ENCODE results near the gene ZNF518B. TPM values are rescaled to one million over a fixed set of nuclear protein-coding genes. Genes with fewer than 3 reads are reported as not detected.

ZNF518B gene
- polyA plus RNA-seq: 31.2 and 38.2 TPM in 2 replicates
- polyA minus RNA-seq: 96.7 and 111 TPM in 2 replicates

GRCh38 chr4:10457255-10457801 is at the start of gene ZNF518B:
ZNF518B (minus strand) TSS chr4:10457426; CDS start chr4:10446328, 11,098 bp downstream.
- Histone ChIP-seq H3K4me2 (ENCODE audit: low read length) (peak within 1 kb of the TSS; percentile 51), H3K79me2 (replicated peaks; ENCODE audit: insufficient read depth, low read length) (peaks cover 8% of the 10 kb centered on the region), H3K9me2 (ENCODE audit: insufficient read depth, low read length) (no peaks in the 10 kb centered on the region), H3K9ac (ENCODE audit: low read length) (peak within 1 kb of the TSS; percentile 53), H3F3A (ENCODE audit: insufficient read depth, low read length, poor library complexity, severe bottlenecking) (no peaks in the 10 kb centered on the region), H3K27me3 (ENCODE audit: insufficient read depth, low read depth, low read length) (peaks cover 9% of the 10 kb centered on the region), H2AFZ (ENCODE audit: low read depth, low read length) (peak within 1 kb of the TSS; percentile 83), H4K20me1 (ENCODE audit: insufficient read depth) (no peaks in the 10 kb centered on the region), H3K27ac (ENCODE audit: low read length) (peak within 1 kb of the TSS; percentile 44), H3K36me3 (ENCODE audit: insufficient read depth, low read length) (peaks cover 7% of the 10 kb centered on the region), H3K9me3 (ENCODE audit: low read length) (peaks cover 15% of the 10 kb centered on the region), H3K4me3 (ENCODE audit: low read length) (peak within 1 kb of the TSS; percentile 76)
- TF ChIP-seq EP300 (conservative IDR thresholded peaks at IDR 0.05; ENCODE audit: poor library complexity, severe bottlenecking): no peak
- TF ChIP-seq MXI1 (conservative IDR thresholded peaks at IDR 0.05; ENCODE audit: poor library complexity, severe bottlenecking): peak; percentile 14
- peak; percentile 56 for TF ChIP-seq POLR2AphosphoS5 (IDR thresholded peaks at IDR 0.05)
- no peak for TF ChIP-seq SMC3 (conservative IDR thresholded peaks at IDR 0.05; ENCODE audit: poor library complexity)

GRCh38 chr4:10506077-10506476 is 48.9 kb upstream of the ZNF518B start:
- Histone ChIP-seq H3K4me3 (ENCODE audit: low read length) (no peak overlapping the region), H3K9me3 (ENCODE audit: low read length) (no peaks in the 10 kb centered on the region), H3K79me2 (replicated peaks; ENCODE audit: insufficient read depth, low read length) (no peaks in the 10 kb centered on the region), H3K9me2 (ENCODE audit: insufficient read depth, low read length) (no peaks in the 10 kb centered on the region), H3K27me3 (ENCODE audit: insufficient read depth, low read depth, low read length) (no peaks in the 10 kb centered on the region), H3K27ac (ENCODE audit: low read length) (no peak overlapping the region), H4K20me1 (ENCODE audit: insufficient read depth) (no peaks in the 10 kb centered on the region), H3K9ac (ENCODE audit: low read length) (no peak overlapping the region), H2AFZ (ENCODE audit: low read depth, low read length) (no peak overlapping the region), H3K4me2 (ENCODE audit: low read length) (no peak overlapping the region), H3K36me3 (ENCODE audit: insufficient read depth, low read length) (no peaks in the 10 kb centered on the region), H3F3A (ENCODE audit: insufficient read depth, low read length, poor library complexity, severe bottlenecking) (no peaks in the 10 kb centered on the region)
- TF ChIP-seq REST (IDR thresholded peaks at IDR 0.05; ENCODE audit: borderline replicate concordance): no peak
- no peak for TF ChIP-seq RAD21 (conservative IDR thresholded peaks at IDR 0.05)
- TF ChIP-seq CTCF (IDR thresholded peaks at IDR 0.05; ENCODE audit: poor library complexity, severe bottlenecking): no peak
- TF ChIP-seq POLR2AphosphoS5 (IDR thresholded peaks at IDR 0.05): no peak
- TF ChIP-seq EZH2 (IDR thresholded peaks at IDR 0.05; ENCODE audit: borderline replicate concordance, insufficient read depth, low read length, poor library complexity, severe bottlenecking): no peak
- TF ChIP-seq SMC3 (conservative IDR thresholded peaks at IDR 0.05; ENCODE audit: poor library complexity): no peak
- no peak for TF ChIP-seq MXI1 (conservative IDR thresholded peaks at IDR 0.05; ENCODE audit: poor library complexity, severe bottlenecking)
- TF ChIP-seq TAF1 (IDR thresholded peaks at IDR 0.05; ENCODE audit: low read depth): no peak
- TF ChIP-seq EP300 (conservative IDR thresholded peaks at IDR 0.05; ENCODE audit: poor library complexity, severe bottlenecking): no peak
